ENCODE results near the gene FTSJ1.
A peak's percentile ranks its signal among the peaks of the same experiment; 100 is the strongest.

The FTSJ1 gene

GRCh38 chrX:48497871-48498270, 21.9 kb downstream of the FTSJ1 start:
- Histone ChIP-seq H3K27me3 (ENCODE audit: control insufficient read depth in 1 of 2, insufficient read depth in 1 of 2, low read length in 2 of 2) (peaks cover 0 to 5% of the 10 kb centered on the region in 2 experiments), H3K14ac (ENCODE audit: low read length in 2 of 2) (no peak overlapping the region), H3K9ac (ENCODE audit: low read length) (no peak overlapping the region), H3K4me1 (ENCODE audit: control insufficient read depth, insufficient read depth, low read depth, low read length) (peaks cover 6% of the 10 kb centered on the region), H3K4me2 (ENCODE audit: low read length, poor library complexity, severe bottlenecking) (no peak overlapping the region), H2AFZ (ENCODE audit: low read depth, low read length) (no peak overlapping the region), H3K23ac (ENCODE audit: low read length in 2 of 2) (no peak overlapping the region), H2BK12ac (ENCODE audit: low read length in 2 of 2) (peak overlapping the region in 1 of 2 experiments; percentile 15), H2BK120ac (ENCODE audit: low read depth, low read length) (no peak overlapping the region), H2AK5ac (ENCODE audit: low read length, severe bottlenecking) (no peak overlapping the region), H3K36me3 (ENCODE audit: control insufficient read depth in 1 of 2, insufficient read depth in 2 of 2, low read depth in 1 of 2, low read length in 2 of 2) (no peaks in the 10 kb centered on the region), H3K4ac (ENCODE audit: low read depth in 1 of 2, low read length in 2 of 2) (no peak overlapping the region), H4K91ac (ENCODE audit: low read length) (peak overlapping the region; percentile 46), H3K9me3 (ENCODE audit: control insufficient read depth, low read length) (no peaks in the 10 kb centered on the region), H4K8ac (ENCODE audit: low read length) (no peak overlapping the region), H2BK15ac (ENCODE audit: low read depth, poor library complexity, severe bottlenecking) (no peak overlapping the region), H3K4me3 (ENCODE audit: insufficient read depth in 1 of 2, low read depth in 1 of 2, low read length in 2 of 2) (no peak overlapping the region), H3K27ac (ENCODE audit: low read length, poor library complexity, severe bottlenecking) (peak overlapping the region; percentile 32), H3K18ac (ENCODE audit: low read depth in 1 of 2, low read length in 2 of 2) (peak overlapping the region; percentile 14 to 34), H3K79me1 (replicated peaks; ENCODE audit: low read length, poor library complexity, severe bottlenecking) (no peaks in the 10 kb centered on the region), H2BK5ac (ENCODE audit: low read depth, low read length, poor library complexity, severe bottlenecking) (no peak overlapping the region)
- WGBS: 84% methylated on average over 5 of the region's 5 CpGs
- no peak for DNase-seq

GRCh38 chrX:48498374-48498809, 22.4 kb downstream of the FTSJ1 start:
- Histone ChIP-seq H3K18ac (ENCODE audit: low read depth in 1 of 2, low read length in 2 of 2) (no peak overlapping the region), H3K36me3 (ENCODE audit: control insufficient read depth in 1 of 2, insufficient read depth in 2 of 2, low read depth in 1 of 2, low read length in 2 of 2) (no peaks in the 10 kb centered on the region), H2BK15ac (ENCODE audit: low read depth, poor library complexity, severe bottlenecking) (no peak overlapping the region), H2AK5ac (ENCODE audit: low read length, severe bottlenecking) (no peak overlapping the region), H3K9ac (ENCODE audit: low read length) (no peak overlapping the region), H2BK5ac (ENCODE audit: low read depth, low read length, poor library complexity, severe bottlenecking) (no peak overlapping the region), H3K79me1 (replicated peaks; ENCODE audit: low read length, poor library complexity, severe bottlenecking) (no peaks in the 10 kb centered on the region), H3K9me3 (ENCODE audit: control insufficient read depth, low read length) (no peaks in the 10 kb centered on the region), H3K4me2 (ENCODE audit: low read length, poor library complexity, severe bottlenecking) (no peak overlapping the region), H4K8ac (ENCODE audit: low read length) (no peak overlapping the region), H2AFZ (ENCODE audit: low read depth, low read length) (no peak overlapping the region), H3K27ac (ENCODE audit: low read length, poor library complexity, severe bottlenecking) (no peak overlapping the region), H3K4me3 (ENCODE audit: insufficient read depth in 1 of 2, low read depth in 1 of 2, low read length in 2 of 2) (no peak overlapping the region), H4K91ac (ENCODE audit: low read length) (no peak overlapping the region), H3K4me1 (ENCODE audit: control insufficient read depth, insufficient read depth, low read depth, low read length) (peaks cover 6% of the 10 kb centered on the region), H2BK12ac (ENCODE audit: low read length in 2 of 2) (no peak overlapping the region), H3K27me3 (ENCODE audit: control insufficient read depth in 1 of 2, insufficient read depth in 1 of 2, low read length in 2 of 2) (peaks cover 0 to 6% of the 10 kb centered on the region in 2 experiments), H2BK120ac (ENCODE audit: low read depth, low read length) (no peak overlapping the region), H3K23ac (ENCODE audit: low read length in 2 of 2) (no peak overlapping the region), H3K14ac (ENCODE audit: low read length in 2 of 2) (no peak overlapping the region), H3K4ac (ENCODE audit: low read depth in 1 of 2, low read length in 2 of 2) (no peak overlapping the region)
- WGBS: 10% methylated on average over 6 of the region's 6 CpGs
- DNase-seq: peak; percentile 78

GRCh38 chrX:48504261-48504660, 28.3 kb downstream of the FTSJ1 start:
- H3K4me3 ChIP-seq (ENCODE audit: insufficient read depth in 1 of 2, low read depth in 1 of 2, low read length in 2 of 2): no peak overlapping the region
- no peak overlapping the region for H3K4me2 ChIP-seq (ENCODE audit: low read length, poor library complexity, severe bottlenecking)
- peaks cover 0 to 9% of the 10 kb centered on the region in 2 experiments for H3K27me3 ChIP-seq (ENCODE audit: control insufficient read depth in 1 of 2, insufficient read depth in 1 of 2, low read length in 2 of 2)
- peaks cover under 1% of the 10 kb centered on the region for H3K4me1 ChIP-seq (ENCODE audit: control insufficient read depth, insufficient read depth, low read depth, low read length)
- no peak overlapping the region for H3K27ac ChIP-seq (ENCODE audit: low read length, poor library complexity, severe bottlenecking)
- DNase-seq: no peak
- no peak overlapping the region for H3K18ac ChIP-seq (ENCODE audit: low read depth in 1 of 2, low read length in 2 of 2)
- no peak overlapping the region for H3K9ac ChIP-seq (ENCODE audit: low read length)
- H3K79me1 ChIP-seq (replicated peaks; ENCODE audit: low read length, poor library complexity, severe bottlenecking): no peaks in the 10 kb centered on the region
- H3K23ac ChIP-seq (ENCODE audit: low read length in 2 of 2): no peak overlapping the region
- H3K9me3 ChIP-seq (ENCODE audit: control insufficient read depth, low read length): no peaks in the 10 kb centered on the region
- no peak overlapping the region for H4K91ac ChIP-seq (ENCODE audit: low read length)
- 92% methylated on average over 3 of the region's 7 CpGs for WGBS
- no peak overlapping the region for H2AK5ac ChIP-seq (ENCODE audit: low read length, severe bottlenecking)
- no peak overlapping the region for H3K4ac ChIP-seq (ENCODE audit: low read depth in 1 of 2, low read length in 2 of 2)
- no peak overlapping the region for H2BK15ac ChIP-seq (ENCODE audit: low read depth, poor library complexity, severe bottlenecking)
- H2AFZ ChIP-seq (ENCODE audit: low read depth, low read length): no peak overlapping the region
- no peak overlapping the region for H4K8ac ChIP-seq (ENCODE audit: low read length)
- no peak overlapping the region for H2BK5ac ChIP-seq (ENCODE audit: low read depth, low read length, poor library complexity, severe bottlenecking)
- H2BK12ac ChIP-seq (ENCODE audit: low read length in 2 of 2): no peak overlapping the region
- H2BK120ac ChIP-seq (ENCODE audit: low read depth, low read length): no peak overlapping the region
- no peak overlapping the region for H3K14ac ChIP-seq (ENCODE audit: low read length in 2 of 2)
- H3K36me3 ChIP-seq (ENCODE audit: control insufficient read depth in 1 of 2, insufficient read depth in 2 of 2, low read depth in 1 of 2, low read length in 2 of 2): no peaks in the 10 kb centered on the region

- H3K4me3 ChIP-seq (ENCODE audit: insufficient read depth in 1 of 2, low read depth in 1 of 2, low read length in 2 of 2): no peak overlapping the region
- 75% methylated on average over 3 of the region's 5 CpGs for WGBS
- no peak overlapping the region for H4K91ac ChIP-seq (ENCODE audit: low read length)
- H3K9me3 ChIP-seq (ENCODE audit: control insufficient read depth, low read length): no peaks in the 10 kb centered on the region
- H3K79me1 ChIP-seq (replicated peaks; ENCODE audit: low read length, poor library complexity, severe bottlenecking): no peaks in the 10 kb centered on the region
- H3K27me3 ChIP-seq (ENCODE audit: control insufficient read depth in 1 of 2, insufficient read depth in 1 of 2, low read length in 2 of 2): peaks cover 0 to 9% of the 10 kb centered on the region in 2 experiments
- H2BK5ac ChIP-seq (ENCODE audit: low read depth, low read length, poor library complexity, severe bottlenecking): no peak overlapping the region
- no peak overlapping the region for H4K8ac ChIP-seq (ENCODE audit: low read length)
- H2BK120ac ChIP-seq (ENCODE audit: low read depth, low read length): no peak overlapping the region
- H3K23ac ChIP-seq (ENCODE audit: low read length in 2 of 2): no peak overlapping the region
- H2AFZ ChIP-seq (ENCODE audit: low read depth, low read length): no peak overlapping the region
- no peak overlapping the region for H3K4me2 ChIP-seq (ENCODE audit: low read length, poor library complexity, severe bottlenecking)
- H3K9ac ChIP-seq (ENCODE audit: low read length): no peak overlapping the region
- no peak overlapping the region for H3K18ac ChIP-seq (ENCODE audit: low read depth in 1 of 2, low read length in 2 of 2)
- H2BK15ac ChIP-seq (ENCODE audit: low read depth, poor library complexity, severe bottlenecking): no peak overlapping the region
- no peaks in the 10 kb centered on the region for H3K36me3 ChIP-seq (ENCODE audit: control insufficient read depth in 1 of 2, insufficient read depth in 2 of 2, low read depth in 1 of 2, low read length in 2 of 2)
- H3K4me1 ChIP-seq (ENCODE audit: control insufficient read depth, insufficient read depth, low read depth, low read length): peaks cover 7% of the 10 kb centered on the region
- no peak overlapping the region for H3K27ac ChIP-seq (ENCODE audit: low read length, poor library complexity, severe bottlenecking)
- H2BK12ac ChIP-seq (ENCODE audit: low read length in 2 of 2): no peak overlapping the region
- no peak for DNase-seq
- H2AK5ac ChIP-seq (ENCODE audit: low read length, severe bottlenecking): no peak overlapping the region
- no peak overlapping the region for H3K4ac ChIP-seq (ENCODE audit: low read depth in 1 of 2, low read length in 2 of 2)
- H3K14ac ChIP-seq (ENCODE audit: low read length in 2 of 2): no peak overlapping the region
These were observed 29.5 kb downstream of the FTSJ1 start for GRCh38 chrX:48505481-48505880.

All from mesenchymal stem cell (in vitro differentiated cells and primary cell).